Effector CD4-positive, alpha-beta T cell (primary cell): ENCODE results near the gene FGF14.

ENCODE experiments used
- DNase-seq: peaks from one replicate; pipeline ENCODE4 v3.0.0-alpha.2; 2020

The FGF14 gene

GRCh38 chr13:101757446-101758039, 644.3 kb downstream of the FGF14 start:
- no peak for DNase-seq

DNA sequence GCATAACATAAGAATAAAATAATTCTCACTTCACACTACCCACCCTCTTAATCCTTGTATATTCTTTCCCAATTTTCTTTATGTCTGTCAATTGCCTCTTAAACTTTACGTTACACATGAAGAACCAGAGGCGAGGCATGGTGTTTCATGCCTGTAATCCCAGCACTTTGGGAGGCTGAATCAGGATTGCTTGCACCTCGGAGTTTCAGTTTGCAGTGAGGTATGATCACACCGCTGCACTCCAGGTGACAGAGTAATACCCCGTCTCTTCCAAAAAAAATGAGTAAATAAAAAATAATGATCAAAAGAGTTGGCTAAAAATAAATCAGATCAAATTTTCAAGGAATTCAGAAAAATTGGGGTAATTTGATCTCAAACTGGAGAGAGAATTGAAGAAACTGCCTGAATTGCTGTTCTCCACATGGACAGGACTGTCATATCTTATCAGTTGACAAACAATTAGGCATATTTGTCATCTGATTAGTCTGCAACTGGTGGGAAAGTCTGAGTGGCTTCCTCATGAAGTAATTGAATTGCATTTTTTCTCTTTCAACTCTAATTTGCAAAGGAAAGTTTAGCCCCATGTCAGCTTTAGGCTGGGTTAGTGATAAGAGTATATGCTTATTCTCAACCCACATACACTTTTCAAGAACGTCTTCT, 646.5 kb downstream of the FGF14 start:
- no peak for DNase-seq

- no peak for DNase-seq
Measured at GRCh38 chr13:101752432-101752831, 649.4 kb downstream of the FGF14 start.

- no peak for DNase-seq
Measured at GRCh38 chr13:101751488-101751887, 650.4 kb downstream of the FGF14 start.

DNA sequence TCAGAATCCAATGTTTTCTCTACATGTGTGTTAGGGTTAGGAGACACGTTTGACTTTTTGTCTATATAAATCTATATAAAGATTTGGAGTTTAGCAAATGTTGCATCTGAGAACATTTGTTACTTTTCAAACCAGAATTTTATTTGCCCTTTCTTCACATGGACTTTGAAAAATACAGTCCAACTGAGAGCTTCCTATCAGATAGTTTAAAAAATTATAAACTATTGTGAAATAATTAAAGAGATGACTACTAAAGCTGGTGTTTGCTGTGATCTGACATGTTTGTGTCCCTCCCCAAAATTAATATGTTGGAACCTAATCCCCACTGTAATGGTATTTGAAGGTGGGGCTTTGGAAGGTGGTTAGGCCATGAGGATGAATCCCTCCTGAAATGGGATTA, 652.3 kb downstream of the FGF14 start:
- DNase-seq = no peak

- no peak for DNase-seq
Measured at GRCh38 chr13:101747039-101747438, 654.8 kb downstream of the FGF14 start.

DNA sequence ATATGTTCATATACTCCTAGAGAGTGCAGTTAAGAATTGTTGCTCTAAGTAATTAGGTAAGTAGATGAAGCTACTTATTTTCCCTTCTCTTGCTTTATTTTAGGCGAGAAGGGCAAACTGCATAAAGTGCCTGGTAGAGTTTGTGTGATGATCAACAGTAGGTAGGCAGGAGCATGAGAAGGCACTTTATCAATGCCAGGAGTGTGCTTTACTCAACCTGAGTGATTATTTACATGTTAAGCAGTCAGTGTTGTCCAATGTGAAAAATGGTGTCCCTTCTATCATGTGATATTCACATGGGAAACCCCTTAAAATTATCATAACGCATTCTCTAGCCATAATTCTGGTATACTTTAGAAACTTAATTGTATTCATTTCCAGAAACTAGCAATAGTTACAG, 655.3 kb downstream of the FGF14 start:
- DNase-seq = no peak

- DNase-seq = no peak
Measured at GRCh38 chr13:101739382-101740178, 662.3 kb downstream of the FGF14 start.

DNA sequence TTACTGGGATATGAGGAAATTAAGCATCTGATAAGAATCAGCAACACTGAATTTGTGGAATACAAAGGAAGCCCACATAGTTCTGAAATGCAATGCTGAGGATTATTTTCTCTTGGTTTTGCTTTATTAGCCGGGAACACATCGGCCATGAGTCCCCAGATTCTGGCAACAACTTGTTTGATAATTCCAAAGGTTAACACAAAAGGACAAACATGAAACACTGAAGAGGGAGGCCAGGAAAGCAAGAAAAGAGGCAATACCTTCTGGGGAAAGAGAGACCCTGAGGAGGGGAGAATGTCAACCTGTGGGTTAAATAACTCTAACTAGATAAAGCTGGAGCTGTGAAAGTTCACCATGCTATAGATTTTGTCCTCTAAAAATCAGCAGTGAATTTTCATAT, 663.5 kb downstream of the FGF14 start:
- DNase-seq = no peak

DNA sequence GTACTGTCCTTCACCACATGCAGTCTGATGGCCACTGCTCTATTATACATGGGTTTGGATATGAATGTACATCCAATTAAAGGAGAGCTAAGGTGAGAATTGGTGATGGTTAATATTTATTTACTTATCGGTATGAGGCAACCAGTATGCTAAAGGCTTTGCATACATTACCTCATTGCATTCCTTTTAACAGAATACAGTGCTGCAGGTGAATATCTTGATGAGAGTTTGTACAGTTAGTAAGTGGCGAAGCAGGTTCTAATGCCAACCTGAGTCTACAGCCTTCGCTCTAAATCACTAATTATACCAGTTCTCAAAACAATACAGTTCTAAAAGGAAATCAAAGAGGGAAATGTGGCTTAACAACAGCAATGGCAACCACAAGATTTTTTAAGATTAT, 665.3 kb downstream of the FGF14 start:
- DNase-seq = no peak

- DNase-seq = no peak
Measured at GRCh38 chr13:101730420-101731000, 671.3 kb downstream of the FGF14 start.

DNA sequence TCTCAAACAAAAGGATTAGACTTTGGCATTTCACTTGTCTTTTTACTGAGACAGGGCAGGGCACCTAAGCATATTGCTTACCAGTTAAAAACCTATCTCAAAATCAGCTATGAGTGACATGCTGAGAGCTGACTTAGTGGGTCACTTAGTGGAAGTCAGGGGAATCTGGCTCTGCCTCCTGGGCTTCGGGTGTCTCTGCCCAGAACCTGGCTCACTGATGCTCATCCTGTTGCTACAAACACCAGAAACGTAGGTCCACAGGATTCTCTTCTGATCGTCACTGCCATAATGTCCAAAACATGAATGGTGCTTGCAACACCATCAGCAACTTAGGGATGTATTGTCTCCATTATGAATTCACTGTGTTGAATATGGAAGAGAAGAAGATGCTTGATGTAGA, 673.2 kb downstream of the FGF14 start:
- no peak for DNase-seq

GRCh38 chr13:101728021-101728420, 673.8 kb downstream of the FGF14 start:
- DNase-seq = no peak

- no peak for DNase-seq
Measured at GRCh38 chr13:101727118-101727517, 674.7 kb downstream of the FGF14 start.

GRCh38 chr13:101726681-101727080, 675.2 kb downstream of the FGF14 start:
- DNase-seq = no peak

- DNase-seq = no peak
Measured at GRCh38 chr13:101718496-101718895, 683.4 kb downstream of the FGF14 start.

DNA sequence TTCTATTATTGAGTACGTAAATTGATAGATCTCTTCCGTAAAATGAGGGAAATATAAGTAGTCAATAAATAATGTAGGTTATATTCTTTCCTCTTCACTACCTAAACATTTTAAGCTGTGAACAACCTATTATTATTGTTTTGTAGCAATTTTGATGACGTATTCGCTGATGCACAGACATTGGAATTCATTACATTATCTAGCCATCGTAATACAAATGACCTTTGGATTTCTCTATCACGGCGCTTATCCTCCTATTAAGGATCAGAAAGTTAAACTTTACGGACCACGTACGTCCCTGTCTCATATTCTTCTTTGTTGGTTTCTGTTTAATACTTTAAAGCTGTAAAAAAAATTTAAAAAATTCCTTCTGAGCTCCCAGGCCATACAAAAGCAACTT, 684.5 kb downstream of the FGF14 start:
- no peak for DNase-seq

- no peak for DNase-seq
Measured at GRCh38 chr13:101714195-101714594, 687.7 kb downstream of the FGF14 start.

GRCh38 chr13:101712026-101712348, 689.9 kb downstream of the FGF14 start:
- DNase-seq = no peak

DNA sequence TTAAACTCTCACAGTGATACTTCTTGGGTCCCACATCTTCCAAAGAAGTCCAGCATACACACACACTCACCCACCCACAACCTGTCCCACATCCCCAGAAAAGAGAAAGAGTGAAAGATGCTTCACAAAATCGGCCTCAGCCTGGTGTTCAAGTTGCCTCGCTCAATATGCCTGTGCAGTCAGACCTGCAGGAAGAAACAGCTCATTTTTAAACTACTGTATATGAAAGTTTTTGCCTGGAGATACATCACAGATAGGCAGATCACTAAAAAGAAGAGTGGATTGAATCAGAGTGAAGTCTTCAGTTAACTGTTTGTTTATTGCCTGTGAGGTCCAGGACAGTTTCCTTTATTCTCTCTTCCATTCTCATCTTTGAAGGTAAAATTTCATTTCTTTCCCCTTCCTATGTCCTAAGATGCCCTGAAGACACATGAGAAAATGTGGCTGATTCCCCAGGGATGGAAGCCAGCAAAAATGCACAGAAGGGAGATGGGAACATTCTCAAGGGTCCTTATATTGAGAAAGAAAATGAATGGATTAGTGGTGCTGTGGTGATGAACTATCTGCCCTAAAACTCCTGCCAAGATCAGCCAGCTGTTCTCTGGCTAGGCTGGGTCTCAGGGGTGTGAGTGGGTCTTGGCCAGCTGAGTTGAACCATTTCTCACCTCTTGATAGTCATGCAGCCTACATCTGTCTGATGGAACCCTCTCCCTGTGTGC, 690.4 kb downstream of the FGF14 start:
- DNase-seq = no peak

DNA sequence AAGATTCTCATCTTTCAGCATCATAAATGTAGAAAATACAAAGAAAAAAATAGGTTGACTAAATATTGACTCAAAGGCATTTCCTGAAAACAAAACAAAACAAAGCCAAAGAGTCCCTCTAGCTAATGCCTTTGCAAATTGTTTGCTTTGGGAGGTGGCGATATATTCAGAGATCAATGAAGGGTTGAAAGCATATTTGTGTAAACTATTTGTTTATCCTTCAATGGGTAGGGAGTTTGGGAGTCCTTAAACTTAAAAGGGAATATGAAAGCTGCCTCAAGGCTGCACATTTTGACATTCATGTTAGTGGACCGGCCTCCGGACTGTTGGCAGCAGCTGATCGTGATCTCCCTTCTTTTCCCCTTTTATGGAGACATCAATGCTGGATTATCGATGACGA, 691.9 kb downstream of the FGF14 start:
- no peak for DNase-seq

DNA sequence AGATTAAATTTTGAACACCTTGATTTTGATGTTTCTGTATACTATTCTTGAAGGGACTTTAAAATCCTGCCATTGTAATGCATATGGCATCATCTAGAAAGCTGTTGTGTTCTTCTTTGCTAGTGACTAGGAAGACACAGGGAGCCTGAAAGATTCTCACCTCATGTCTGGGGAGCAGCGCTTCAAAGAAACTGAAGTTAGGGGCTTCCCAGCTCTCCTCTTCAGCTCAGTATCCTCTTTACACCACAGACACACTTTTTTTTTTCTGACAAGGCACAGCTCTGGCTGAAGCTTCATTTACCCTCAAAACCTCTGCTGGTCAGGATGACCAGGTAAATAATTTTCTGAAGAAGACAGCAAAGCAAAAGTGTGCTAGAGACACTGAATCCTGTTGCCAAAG, 693.7 kb downstream of the FGF14 start:
- no peak for DNase-seq

DNA sequence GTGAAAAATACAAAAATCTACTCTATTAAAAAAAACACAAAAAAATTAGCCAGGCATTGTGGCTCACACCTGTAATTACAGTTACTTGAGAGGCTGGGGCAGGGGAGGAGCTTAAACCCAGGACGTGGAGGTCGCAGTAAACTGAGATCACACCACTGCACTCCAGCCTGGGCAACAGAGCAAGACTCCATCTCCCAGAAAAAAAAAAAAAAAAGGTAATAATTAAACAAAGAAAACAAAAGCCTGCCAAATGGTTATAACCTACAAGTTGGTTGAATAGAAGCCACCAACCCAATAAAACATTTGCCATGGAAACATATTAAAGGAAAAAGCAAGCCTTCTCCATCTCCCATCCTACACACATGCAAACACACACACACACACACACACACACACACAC, 694.2 kb downstream of the FGF14 start:
- no peak for DNase-seq
